Right renal cortex interstitium (tissue), 3 donors: ENCODE data around the gene ATP5F1D. TPM values are rescaled to one million over a fixed set of nuclear protein-coding genes. Genes with fewer than 3 reads are reported as not detected.

Experiments used
- DNase-seq, 3 donors: peaks; one replicate each; pipeline ENCODE4 v3.0.0-alpha.2; 2013; ENCODE audit warnings: low read depth in 3 of 3, low spot score in 2 of 3
- polyA plus RNA-seq, 3 donors: library from polyadenylated mRNA; unstranded; fragments of 120-200 nt; gene quantifications; one replicate each; pipeline ENCODE4 v1.2.1, GENCODE V29; 2013; ENCODE audit not compliant: insufficient read length in 3 of 3

The ATP5F1D gene
- polyA plus RNA-seq, 3 donors, result 65.9 to 89.4 (median 78.9) TPM

DNA sequence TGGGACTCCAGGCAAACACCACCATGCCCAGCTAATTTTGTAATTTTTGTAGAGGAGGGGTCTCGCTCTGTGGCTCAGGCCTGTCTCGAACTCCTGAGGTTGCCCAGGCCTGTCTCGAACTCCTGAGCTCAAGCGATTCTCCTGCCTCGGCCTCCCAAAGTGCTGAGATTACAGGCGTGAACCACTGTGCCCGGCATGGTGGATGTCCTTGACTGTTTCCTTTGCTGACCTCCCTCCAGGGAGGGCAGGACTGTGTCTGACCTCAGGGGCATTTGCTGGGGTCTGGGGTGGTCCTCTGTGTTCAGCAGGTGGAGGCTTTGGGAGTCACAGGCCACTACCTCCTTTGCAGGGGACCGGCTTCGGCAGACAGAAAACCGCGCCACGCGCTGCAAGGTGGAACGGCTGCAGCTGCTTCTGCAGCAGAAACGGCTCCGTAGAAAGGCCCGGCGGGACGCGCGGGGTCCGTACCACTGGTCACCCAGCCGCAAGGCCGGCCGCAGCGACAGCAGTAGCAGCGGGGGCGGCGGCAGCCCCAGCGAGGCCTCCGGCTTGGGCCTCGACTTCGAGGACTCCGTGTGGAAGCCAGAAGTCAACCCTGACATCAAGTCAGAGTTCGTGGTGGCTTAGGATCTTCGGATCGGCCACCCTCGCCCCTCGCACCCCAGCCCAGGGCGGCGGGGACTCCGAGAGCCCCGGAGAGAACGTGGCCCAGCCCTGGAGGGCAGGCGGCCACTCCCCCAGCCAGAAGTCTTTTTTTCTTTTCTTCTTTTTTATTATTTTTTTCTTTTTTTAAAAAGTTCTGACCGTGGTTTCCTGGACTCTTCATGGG, 15.3 kb downstream of the ATP5F1D start:
- no peak for DNase-seq

DNA sequence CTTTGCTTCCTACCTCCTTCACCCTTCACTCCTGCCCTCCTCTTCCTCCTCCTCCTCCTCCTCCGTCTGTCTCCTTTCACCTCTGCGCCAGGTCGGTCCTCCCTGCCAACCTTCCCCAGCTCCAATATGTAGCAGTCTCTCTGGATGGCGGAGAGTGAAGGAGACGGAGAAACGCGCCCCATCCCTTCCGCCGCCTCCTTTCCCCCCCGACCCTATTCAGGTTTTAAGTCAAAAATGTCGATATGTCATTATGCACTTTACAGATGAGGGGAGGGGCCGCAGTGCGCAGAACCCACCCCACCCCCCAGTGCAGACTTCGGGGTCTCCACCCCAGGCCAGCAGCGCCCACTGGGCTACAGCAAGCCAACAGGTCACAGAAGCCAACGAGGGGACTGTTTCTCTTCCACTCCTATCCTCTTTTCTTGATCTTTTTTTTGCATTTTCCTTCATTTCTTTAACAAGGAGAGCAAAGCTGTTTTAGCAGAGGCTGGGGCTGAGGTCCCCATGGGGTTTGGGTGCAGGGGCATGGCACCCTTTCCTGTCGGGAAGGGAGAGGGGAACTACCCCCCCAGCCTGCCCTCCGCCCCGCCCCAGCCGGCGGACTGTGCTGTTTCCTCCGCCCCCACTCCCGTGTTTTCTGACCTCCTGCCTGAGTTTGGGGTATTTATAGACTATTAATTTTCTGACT, 16.1 kb downstream of the ATP5F1D start:
- DNase-seq, result no peak

DNA sequence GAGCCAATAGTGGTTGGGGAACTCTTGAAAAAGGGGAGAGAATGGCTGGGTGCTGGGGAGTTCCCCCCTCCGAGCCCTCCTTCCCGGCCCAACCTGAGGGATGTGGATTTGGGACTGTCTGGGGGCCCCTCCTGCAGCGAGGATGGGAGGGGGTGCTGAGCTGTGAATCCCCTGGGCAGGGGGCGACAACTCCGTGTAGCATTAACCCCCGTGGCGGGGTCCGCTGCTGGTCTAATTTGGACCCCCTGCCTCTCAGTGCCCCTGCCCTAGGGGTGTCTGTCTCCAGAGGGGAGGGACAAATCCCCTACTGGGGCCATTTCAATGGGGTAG, 16.6 kb downstream of the ATP5F1D start:
- no peak for DNase-seq

DNA sequence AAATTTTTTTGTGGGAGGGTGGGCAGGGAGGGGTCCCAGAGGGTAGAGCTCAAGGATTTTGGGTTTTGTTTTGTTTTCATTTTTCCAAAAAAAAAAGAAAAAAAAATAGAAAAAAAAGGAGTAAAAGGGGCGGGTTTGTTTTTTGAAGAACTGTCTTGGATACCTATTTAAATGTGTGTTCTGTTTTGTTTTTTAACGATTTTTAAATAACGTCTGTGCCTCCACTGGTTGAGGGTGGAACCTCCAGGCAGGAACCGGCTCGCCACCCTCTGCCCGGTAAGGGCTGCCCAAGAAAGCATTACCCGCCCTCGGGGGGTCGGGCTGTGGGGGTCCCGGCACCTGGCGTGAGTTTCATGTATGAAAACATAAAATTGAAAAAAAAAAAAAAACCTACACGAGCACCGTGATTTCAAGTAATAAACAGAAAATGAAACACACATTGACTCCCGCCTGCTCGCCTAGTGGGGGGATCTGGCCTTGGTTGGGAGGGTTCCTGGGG, 17.2 kb downstream of the ATP5F1D start:
- no peak for DNase-seq

DNA sequence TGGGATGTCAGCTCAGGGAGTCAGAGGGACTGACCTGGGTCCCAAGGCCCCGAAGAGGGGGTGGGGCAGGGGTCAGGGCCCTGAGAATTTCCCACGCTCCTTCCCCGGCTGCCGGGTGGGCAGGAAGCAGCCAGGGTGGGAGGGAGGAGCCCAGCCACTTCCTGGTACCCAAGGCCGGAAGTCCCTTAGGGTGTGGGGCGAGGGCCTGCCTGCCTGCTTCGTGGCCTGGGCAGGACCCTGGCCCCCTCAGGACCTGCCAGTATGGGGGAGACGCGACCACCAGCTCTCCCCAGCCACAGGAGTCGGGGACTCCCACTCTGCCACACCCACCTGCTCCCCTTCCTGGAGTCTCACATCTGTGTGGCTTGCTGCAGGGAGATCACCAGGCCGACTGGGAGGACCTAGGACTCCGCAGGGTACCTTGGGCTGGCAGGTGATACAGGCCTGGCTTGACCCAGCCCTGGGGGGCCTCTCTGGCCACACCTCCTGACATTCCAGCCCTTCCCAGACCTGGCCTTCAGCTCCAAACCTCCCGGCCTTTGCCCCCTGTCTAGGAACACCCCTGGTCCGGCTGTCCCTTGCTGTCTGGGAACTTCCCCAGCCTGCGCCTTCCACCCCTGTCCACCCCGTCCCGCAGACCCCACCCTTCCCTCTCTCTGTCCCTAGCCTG, 17.8 kb downstream of the ATP5F1D start:
- no peak for DNase-seq

DNA sequence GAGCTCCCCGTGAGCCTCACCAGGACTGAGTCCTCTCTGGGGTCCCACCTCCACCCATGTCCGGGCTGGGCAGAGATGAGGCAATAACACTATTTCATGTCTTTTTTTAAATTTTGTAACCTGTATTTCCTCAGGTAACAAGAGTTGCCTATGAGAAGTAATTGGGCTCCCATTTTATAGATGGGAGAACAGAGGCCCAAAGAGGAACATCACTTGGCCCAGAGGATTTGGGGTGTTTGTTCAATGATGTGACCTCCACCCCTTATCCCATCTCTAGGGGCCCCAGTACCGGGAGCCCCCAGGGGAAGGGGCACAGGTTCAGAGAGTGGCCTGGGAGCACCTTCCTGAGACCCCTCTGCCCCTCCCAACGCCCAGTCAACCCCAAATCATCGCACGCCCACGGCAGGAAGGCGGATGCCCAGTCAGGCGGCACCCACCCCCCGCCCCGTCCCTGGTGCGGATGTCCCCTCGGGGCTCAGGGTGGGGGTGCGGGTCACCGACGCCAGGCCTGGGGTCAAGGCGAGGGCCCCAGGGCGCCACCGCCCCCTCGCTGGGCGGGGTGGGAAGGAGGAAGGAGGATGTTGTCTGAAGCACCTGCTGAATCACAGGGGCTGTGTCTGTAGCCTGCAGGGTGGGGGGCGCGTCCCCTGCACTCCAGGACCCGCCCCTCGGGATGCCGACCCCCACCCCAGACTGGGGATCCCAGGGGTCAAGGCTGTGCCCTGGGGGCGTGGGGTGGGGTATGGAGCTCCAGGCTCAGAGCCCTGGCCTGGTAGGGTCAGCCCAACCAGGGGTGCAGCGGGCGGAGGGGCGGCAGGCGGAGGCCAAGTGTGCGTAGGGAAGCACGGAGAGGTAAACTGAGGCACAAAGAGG, 18.6 kb downstream of the ATP5F1D start:
- DNase-seq, result no peak

DNA sequence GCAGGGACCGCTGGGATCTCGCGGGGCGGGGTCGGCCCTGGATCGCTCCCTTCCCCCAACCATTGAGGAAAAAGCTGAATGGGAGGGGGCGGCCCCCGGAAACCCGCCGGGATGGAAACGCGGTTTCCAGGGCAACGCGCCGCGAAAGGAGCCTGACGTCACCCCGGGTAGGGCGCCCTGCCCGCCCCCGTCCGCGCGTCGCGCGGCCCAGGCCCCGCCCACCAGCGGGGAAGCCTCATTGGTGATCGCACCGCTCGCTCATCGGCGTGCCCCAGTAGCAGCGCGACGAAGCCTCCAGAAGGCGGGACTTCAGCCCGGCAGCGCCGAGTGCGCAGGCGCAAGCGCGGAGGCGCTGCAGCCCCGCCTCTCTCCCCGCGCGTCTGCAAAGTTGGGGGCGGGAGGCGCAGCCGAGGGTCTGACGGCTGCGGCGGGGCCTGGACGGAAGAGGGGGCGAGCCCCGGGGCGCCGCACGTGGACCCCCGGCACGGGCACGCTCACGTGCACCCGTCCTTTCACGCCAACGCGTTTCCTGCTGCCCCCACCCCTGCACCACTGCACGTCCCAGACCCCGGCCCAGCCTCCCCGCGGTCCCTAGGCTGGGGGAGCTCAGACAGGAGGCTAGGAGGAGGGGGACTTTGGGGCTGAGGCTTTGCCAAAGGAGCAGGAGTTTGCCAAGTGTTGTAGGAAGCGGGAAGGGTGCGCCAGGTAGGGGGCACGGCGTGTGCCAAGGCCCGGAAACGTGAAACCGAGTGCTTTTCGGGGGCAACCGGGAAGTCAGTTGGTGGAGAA, 19.4 kb downstream of the ATP5F1D start:
- peak in 2 of 3 donors; percentile 91 to 92 for DNase-seq

DNA sequence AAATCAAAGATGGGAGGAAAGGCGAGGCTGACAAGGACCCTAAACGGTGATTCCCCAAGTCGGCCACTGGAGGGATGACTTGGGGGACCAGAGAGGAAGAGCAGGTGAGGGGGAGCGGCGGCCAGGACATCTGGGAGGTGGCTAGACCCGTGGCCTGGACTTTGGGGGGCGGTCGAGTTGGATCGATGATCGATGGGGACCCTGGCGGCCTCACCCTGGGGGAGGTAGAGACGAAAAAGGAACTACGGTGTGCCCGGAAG, 19.9 kb downstream of the ATP5F1D start:
- DNase-seq, result no peak

DNA sequence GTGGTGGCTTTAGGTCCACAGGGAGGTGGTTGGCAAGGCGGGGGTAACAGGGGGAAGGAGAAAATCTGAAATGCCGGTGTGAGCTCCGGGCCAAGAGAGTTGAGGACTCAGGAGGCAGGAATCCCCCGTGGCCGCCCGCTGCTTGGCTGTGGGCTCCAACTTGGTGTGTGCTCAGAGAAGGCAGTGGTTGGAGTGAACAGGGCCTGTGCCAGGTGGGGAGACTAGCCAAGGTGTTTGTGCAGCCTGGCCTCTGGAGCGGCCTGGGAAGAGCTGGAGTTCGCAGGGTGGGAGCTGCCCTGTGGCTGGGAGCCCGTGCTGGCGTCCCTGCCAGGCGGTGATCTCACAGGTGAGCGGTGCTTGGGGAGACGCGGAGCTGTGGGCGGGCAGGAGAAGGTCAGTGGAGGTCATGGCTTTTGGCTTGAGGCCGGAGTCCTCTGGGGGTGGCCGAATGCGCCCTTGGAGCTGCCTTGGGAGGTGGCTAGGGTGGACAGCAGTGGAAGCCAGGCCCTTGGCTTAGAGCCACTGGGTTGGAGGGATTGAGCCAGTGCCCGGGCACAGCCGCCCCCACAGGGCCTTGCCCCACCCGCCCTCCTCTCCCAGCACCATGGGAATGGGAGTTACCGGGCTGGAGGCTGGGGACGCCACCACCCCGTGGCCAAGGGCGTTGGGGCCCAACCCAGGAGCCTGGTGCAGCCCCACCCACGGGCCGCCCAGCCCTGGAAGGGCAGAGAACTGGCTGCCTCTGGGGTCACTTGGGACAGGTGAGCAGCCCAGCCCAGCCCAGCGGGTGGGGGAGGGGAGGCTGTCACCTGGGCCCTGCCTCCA, 20.5 kb downstream of the ATP5F1D start:
- DNase-seq, result no peak

DNA sequence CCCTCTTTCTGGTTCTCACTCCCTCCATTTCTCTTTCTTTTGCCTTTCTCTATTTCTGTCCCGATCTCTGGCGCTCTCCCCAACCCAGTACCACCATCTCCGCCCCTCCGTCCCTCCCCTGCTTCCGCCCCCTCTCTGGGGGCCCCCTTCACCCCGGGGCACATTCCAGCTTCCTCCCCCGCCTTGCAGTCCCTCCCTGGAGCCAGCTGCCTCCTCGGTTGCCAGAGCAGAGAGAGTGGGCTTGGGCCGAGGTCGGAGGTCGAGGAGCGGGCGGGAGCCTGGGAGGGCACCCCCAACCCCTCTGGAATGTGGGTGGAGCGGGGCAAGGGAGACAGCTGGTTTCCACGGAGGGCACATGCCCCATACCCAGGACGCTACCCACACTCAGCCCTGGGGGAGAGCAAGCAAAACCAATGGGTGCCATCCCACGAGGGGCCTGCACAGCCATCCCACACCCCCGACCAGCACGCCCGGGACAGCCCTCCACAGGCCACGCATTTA, 21.1 kb downstream of the ATP5F1D start:
- DNase-seq, result no peak

DNA sequence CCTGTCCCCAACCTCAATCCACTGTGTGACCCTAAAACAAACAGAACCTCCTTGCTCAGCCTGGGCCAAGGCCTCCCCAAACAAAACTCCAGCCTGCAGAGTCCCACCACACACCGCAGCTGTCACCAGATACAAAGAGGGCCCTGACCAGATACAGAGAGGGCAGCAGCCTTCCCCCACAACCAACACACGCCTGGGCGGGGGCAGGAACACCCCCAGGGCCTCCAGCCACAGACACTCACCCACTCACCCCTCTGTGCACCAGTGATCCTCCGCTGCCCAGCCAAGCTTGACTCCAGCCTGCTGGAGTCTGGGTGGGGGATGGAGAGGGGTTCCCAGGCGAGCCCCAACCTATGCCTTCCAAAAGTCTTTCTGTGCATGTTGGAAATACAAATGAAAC, 21.6 kb downstream of the ATP5F1D start:
- DNase-seq, result no peak

DNA sequence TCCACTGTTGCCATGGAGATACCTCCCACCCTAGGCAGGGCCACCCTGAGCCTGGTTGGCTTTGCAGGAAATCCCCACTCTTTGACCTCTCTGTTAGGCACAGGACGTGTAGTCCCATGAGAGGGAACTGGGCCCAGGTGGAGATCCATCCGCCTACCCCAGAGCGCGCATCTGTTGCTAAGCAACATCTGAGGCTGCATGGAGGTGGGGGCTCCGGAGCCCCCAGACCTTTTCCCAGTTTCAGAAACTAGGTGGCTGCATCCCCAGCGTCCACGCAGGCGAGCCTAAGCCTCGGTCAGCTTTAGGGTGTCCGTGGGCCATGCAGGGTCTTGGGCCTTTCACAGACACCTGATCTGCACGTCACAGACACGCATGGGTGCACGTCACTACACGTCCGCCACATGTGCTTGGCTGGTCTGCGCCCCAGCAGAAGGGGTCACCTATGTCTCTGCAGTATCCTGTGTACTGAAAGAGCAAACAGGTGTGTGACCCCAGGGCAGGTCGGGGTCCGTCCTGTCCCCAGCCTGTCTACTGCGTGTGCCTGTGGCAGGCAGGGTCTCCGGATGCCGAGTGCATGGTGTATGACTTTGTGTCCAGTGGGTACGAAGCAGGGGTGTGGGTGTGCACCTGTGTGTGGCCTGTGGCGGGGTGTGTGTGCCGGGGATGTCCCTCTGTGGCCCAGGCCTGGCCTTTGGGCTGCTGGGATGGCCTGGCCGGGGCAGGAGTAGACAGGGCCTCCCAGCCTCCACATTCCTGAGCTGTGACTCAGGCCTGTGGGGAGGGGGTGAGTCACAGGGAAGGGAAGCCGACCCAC, 23.5 kb downstream of the ATP5F1D start:
- no peak for DNase-seq

DNA sequence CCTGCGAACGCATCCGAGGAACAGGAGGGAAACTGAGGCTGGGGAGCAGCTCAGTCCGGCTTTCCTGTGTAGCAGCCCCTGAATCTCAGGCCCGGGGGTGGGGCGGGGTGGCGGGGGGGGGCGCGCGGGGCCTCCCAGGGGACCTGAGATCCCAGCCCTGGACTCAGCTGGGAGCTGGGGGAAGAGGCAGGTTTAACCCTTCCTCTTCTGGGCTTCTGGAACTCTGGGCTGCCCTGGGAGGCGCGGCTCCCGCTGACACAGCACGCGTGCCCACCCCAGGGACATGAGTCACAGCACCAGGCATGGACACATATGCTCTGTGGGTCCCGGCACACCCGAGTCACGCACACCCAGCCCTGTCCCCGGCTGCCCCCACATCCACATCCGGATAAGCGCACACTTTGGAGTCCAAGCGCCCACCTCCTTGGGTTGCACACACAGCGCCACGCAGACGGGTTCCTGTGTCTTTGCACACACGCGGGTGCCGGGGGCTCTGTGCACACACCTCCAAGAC, 24.1 kb downstream of the ATP5F1D start:
- no peak for DNase-seq

DNA sequence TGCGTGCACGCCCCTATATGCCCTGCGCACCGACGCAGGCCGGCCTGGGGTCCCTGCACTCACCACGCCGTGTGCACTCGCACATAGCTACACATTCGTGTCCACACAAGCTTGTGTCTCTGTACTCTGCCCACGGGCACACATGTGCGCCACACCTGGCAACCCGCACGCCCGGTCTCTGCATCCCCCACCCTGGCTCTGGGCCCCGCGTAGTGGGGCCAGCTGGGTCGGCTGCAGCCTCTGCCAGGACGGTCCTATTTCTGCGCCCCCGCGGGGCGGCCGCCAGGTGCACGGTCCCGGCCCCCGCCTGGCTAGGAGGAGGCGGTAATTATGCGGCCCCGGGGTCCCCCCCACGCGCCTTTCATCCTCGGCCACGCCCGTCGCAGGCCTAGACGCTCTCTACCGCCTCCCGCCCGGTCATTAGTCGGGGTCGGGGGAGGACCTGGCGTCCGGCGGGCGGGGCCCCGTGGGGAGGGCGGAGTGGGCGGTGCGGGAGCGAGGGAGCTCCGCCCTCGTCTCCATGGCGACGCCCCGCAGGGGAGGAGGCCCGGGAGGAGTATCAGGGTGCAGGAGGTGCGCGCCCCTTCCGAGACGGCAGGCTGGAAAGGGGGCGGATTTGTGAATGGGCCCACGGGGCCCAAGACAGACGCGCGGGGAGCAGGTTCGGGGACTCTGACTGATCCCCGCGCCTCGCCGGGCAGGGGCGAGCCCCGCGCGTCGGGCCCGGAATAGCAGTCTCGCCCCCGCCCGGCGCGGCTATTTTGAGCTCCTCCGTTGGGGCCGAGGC, 24.8 kb downstream of the ATP5F1D start:
- DNase-seq, result no peak

DNA sequence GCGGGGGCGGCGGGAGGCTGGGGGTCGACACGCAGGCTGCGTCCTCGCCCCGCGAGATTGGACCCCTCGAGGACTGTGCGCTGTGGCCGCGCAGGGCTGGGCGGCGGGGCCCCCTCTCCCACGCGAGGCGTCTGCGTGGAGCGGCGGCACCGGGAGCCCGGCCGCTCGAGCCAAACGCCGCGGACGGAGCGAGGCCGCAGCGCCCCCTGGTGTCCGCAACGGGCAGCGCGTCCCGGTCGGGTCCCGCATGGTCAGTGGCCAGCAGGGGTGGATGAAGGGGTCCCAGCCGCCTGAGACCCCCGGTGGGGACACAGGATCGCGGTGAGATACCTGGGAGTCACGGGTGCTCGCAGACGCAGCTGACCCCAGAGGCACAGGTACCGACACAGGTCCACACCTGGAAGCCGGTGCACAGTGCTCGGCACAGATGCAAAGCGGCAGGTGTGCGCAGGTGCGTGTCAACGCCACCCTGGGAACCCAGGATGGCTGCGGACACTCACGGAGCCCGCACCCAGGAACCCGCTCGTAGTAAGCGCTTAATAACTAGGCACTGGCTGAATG, 25.4 kb downstream of the ATP5F1D start:
- no peak for DNase-seq

DNA sequence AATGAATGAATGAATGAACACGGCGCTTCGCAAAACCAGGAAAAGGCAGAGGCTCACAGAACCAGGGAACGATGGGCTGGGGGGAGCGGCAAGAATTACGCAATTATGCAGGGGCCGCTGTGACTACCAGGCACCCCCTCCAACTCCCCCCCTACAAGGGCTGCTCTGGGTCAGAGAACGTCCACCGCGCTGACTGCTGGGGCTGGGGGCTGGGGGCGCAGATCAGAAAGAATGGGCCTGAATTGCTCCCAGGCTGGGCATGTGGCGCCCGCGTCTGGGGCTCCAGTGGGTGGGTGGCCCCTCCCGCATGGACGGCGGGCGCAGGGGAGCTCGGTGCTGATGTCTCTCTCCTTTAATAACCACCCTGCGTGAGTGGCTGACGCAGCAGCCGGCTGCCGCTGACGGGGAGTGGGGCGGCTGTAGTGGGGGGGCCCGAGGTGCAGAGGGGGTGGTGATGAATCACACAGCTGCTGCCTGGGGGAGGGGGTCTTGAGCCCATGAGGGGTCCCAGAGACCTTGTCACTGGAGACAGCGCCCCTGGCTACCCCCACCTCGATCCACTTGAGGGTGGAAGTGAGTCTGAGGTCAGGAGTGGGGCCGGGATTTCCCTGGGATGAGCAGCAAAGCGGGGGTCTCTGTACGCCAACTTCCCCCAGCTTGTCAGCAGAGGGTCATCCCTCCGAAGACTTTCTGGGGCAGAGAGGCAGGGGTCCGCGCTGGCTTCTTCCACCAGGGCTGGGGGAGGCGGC, 26.1 kb downstream of the ATP5F1D start:
- DNase-seq, result no peak
